Tibial artery (tissue), 4 donors: ENCODE measurements around the gene HIBADH.

ENCODE experiments used
- DNase-seq, 2 donors: peaks; one replicate each; pipeline ENCODE4 v3.0.0-alpha.2; 2019
- H3K27ac ChIP-seq, 2 donors: fragments of 200-600 bp; sonication (generic) in 1 of 2; 1 replicate in 1 of 2; 2 replicates in 1 of 2; pipeline ENCODE4 v1.5.1; 2018 to 2019; ENCODE audit warnings: mild to moderate bottlenecking in 1 of 2
- H3K27me3 ChIP-seq, 2 donors: fragments of 200-600 bp; sonication (generic) in 1 of 2; one replicate each; pipeline versions ENCODE4 v1.5.1 to v1.6.0; 2016 to 2019
- H3K36me3 ChIP-seq, 3 donors: fragments of 200-600 bp; sonication (generic) in 2 of 3; one replicate each; pipeline ENCODE4 v1.5.1; 2016 to 2019; ENCODE audit warnings: mild to moderate bottlenecking in 2 of 3
- H3K4me1 ChIP-seq, 4 donors: fragments of 200-600 bp; sonication (generic) in 2 of 4; 1 replicate in 3 of 4; 2 replicates in 1 of 4; pipeline ENCODE4 v1.5.1; 2016 to 2019
- H3K4me3 ChIP-seq, 2 donors: fragments of 200-600 bp; sonication (generic) in 1 of 2; 1 replicate in 1 of 2; 2 replicates in 1 of 2; pipeline ENCODE4 v1.5.1; 2018 to 2019; ENCODE audit warnings: mild to moderate bottlenecking in 2 of 2
- H3K9me3 ChIP-seq, 3 donors: fragments of 200-600 bp; sonication (generic) in 1 of 3; one replicate each; pipeline ENCODE4 v1.5.1; 2016 to 2019
- intact Hi-C: fragments of 100-400 bp; cut with DNase I; formaldehyde crosslinking; loops from one replicate; pipeline ENCODE4 v1.15.0; 2023; ENCODE audit warnings: low total_unique reads
- TF ChIP-seq, protein P1 (sequence below), 2 experiments: fragments of 200-600 bp in 1 of 2; fragments of 450-650 bp in 1 of 2; IDR thresholded peaks; one replicate each; pipeline ENCODE4 v1.5.1; 2017 to 2019; ENCODE audit warnings: antibody characterized with exemption in 2 of 2, mild to moderate bottlenecking in 1 of 2, moderate library complexity in 1 of 2

HIBADH gene

DNA sequence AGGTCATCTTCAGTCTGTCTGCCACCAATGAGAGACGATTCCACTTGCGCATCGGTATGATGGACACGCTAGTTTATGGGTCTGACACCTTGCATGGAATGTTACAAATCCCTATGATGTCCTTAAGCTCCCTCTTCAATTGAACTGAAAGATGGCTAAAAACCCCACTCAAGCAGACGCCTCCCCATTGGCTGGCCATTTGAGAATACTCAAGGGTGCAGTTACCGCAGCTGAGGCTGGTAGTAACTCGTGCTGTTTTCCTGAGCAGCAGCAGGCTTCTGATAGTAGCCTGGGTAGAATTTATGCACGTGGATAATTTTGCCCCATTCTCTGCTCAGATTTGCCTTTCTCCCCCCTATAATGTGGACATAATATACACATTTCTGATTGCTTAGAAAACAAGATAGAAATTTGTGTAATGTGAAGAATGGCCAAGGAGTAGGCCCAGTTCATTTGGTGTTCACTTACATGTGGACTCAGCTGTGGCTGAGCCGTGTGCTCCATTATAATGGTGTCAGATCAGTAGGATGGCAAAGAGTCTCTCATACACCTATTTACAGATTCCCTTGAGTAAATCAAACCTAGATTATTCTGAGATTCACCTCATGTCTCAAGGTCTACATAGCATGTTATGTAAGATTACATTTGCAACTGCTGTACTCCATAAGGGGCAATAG lies 142.8 kb downstream of the HIBADH start:
- Histone ChIP-seq H3K4me1 (no peaks in the 10 kb centered on the region), H3K36me3 (peaks cover 3 to 19% (median 8%) of the 10 kb centered on the region in 3 donors), H3K27me3 (no peaks in the 10 kb centered on the region), H3K27ac (no peak overlapping the region), H3K4me3 (no peak overlapping the region), H3K9me3 (no peaks in the 10 kb centered on the region)
- no peak for DNase-seq
- intact Hi-C loops: no loop called here
- TF ChIP-seq, protein P1, sequence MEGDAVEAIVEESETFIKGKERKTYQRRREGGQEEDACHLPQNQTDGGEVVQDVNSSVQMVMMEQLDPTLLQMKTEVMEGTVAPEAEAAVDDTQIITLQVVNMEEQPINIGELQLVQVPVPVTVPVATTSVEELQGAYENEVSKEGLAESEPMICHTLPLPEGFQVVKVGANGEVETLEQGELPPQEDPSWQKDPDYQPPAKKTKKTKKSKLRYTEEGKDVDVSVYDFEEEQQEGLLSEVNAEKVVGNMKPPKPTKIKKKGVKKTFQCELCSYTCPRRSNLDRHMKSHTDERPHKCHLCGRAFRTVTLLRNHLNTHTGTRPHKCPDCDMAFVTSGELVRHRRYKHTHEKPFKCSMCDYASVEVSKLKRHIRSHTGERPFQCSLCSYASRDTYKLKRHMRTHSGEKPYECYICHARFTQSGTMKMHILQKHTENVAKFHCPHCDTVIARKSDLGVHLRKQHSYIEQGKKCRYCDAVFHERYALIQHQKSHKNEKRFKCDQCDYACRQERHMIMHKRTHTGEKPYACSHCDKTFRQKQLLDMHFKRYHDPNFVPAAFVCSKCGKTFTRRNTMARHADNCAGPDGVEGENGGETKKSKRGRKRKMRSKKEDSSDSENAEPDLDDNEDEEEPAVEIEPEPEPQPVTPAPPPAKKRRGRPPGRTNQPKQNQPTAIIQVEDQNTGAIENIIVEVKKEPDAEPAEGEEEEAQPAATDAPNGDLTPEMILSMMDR (IDR thresholded peaks at IDR 0.05): no peak

DNA sequence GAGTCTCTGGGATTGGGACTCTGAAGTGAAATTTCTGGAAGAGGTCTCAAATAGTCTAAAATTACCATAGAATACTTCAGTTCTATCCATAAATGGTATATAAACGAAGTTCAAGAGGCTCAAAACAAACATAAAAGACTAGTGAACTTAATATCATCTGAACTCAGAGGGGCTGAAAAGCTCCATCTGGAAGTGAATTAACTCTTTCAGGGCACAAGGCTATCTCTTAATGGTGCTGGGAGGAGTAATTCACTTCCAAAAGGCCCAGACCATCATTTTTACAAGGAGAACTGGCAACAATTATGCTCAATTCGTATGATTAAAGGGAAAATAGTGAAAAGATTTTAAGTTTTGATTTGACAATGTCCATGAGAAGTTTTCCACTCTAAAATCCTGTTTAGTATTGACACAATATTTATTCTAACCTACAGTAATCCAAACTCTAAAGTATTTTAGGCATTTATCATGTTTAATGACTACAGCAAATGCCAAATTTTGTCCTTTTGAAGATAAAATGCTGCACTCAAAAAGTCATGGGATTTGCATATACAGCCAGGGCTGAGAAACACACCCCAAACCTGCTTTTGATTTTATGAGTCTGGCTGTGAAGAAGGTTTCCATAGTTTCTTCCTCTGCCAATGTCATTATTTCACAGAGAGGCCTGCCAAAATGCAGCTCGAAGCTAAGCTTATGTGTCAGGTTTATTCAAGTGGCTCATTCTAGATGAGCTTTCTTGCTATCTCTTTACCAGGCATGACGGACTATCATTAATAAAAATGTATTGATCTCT lies 143.9 kb downstream of the HIBADH start:
- TF ChIP-seq, protein P1 (IDR thresholded peaks at IDR 0.05): no peak
- Histone ChIP-seq H3K9me3 (no peaks in the 10 kb centered on the region), H3K27me3 (no peaks in the 10 kb centered on the region), H3K4me1 (no peaks in the 10 kb centered on the region), H3K27ac (no peak overlapping the region), H3K36me3 (peaks cover 0 to 7% (median 3%) of the 10 kb centered on the region in 3 donors), H3K4me3 (no peak overlapping the region)
- no peak for DNase-seq
- intact Hi-C loops: no loop called here

DNA sequence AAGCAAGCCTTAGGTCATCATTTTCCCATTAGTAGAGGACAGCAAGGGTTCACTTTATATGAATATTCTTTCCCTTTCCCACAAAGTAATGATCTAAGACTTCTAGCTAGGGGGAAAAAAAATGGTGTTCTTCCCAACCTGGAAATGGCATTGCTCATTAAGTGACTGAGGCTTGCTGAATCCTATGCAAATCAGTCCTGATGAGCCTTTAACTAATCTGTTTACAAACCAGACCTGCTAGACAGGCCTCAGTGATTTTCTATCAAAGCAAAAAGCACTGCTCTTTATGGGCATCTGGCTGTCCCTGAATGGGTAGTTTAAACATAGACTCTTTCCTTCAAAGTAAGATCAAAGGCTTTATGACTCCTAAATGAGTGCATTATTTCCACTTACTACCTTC lies 146.3 kb downstream of the HIBADH start:
- Histone ChIP-seq H3K36me3 (no peaks in the 10 kb centered on the region), H3K27me3 (no peaks in the 10 kb centered on the region), H3K4me3 (no peak overlapping the region), H3K4me1 (no peaks in the 10 kb centered on the region), H3K27ac (no peak overlapping the region), H3K9me3 (no peaks in the 10 kb centered on the region)
- DNase-seq: no peak
- intact Hi-C loops: no loop called here
- TF ChIP-seq, protein P1 (IDR thresholded peaks at IDR 0.05): no peak

DNA sequence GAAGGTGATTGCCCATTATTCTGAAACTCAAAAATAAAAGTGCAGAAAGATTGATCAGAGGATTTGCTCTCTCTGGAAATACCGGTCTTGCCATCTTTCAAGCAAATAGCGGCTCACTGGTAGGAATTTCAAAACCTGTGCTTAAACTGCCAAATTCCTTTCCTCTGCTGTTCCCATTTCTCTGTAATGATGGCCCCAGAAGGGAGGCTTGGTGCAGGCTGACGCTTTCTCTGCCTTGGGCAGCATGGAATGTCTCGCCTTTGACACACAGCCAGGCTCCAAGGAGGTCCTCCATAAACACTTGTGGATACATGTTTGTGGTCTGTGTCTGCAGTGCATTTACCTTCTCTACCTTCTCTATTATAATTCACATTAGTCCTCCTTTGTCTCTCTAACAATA lies 146.8 kb downstream of the HIBADH start:
- intact Hi-C loops: no loop called here
- no peak for DNase-seq

DNA sequence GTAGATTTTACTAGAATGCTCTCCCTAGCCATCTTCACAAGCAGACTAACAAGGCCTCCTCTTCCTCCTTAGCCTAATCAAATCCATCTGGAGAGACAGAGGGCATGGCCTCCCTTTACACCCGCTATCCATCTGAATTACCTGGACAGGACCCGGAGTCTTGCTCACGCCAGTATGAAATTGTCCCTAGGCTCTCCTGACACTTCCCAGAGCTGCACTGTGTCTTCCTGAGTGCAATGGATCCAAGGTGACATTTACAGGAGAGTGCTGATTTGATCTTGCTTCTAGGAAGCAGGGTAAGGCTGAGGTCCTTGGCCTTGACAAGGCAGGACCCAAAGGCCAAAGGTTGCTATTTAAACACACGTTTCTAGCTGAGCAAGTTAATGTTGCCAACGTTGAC lies 147.8 kb downstream of the HIBADH start:
- Histone ChIP-seq H3K27ac (no peak overlapping the region), H3K4me3 (no peak overlapping the region), H3K27me3 (no peaks in the 10 kb centered on the region), H3K9me3 (no peaks in the 10 kb centered on the region), H3K36me3 (no peaks in the 10 kb centered on the region), H3K4me1 (no peaks in the 10 kb centered on the region)
- intact Hi-C loops: no loop called here
- TF ChIP-seq, protein P1 (IDR thresholded peaks at IDR 0.05): no peak
- no peak for DNase-seq

More for the DNA sequence above, 146.8 kb downstream of the HIBADH start:
- Histone ChIP-seq H3K27ac (no peak overlapping the region), H3K9me3 (no peaks in the 10 kb centered on the region), H3K4me1 (no peaks in the 10 kb centered on the region), H3K27me3 (no peaks in the 10 kb centered on the region), H3K4me3 (no peak overlapping the region), H3K36me3 (no peaks in the 10 kb centered on the region)
- TF ChIP-seq, protein P1 (IDR thresholded peaks at IDR 0.05): no peak
